ENCODE measurements around the gene ART1. TPM values are rescaled to one million over a fixed set of nuclear protein-coding genes. Genes with fewer than 3 reads are reported as not detected.

Gene ART1
- total RNA-seq, 1 donor from 2014 or later, result not detected

- H3K9me3 Mint-ChIP-seq (ENCODE audit: unreplicated experiment), result no peaks in the 10 kb centered on the region
- H3K4me1 Mint-ChIP-seq (ENCODE audit: unreplicated experiment), result peaks cover 2% of the 10 kb centered on the region
- DNase-seq (ENCODE audit: extremely low spot score, unreplicated experiment), result no peak
- no peak overlapping the region for H3K4me3 Mint-ChIP-seq (ENCODE audit: unreplicated experiment)
- no peaks in the 10 kb centered on the region for H3K36me3 Mint-ChIP-seq (ENCODE audit: unreplicated experiment)
- no peak for TF ChIP-seq CTCF (IDR thresholded peaks at IDR 0.05)
- H3K27me3 Mint-ChIP-seq (ENCODE audit: unreplicated experiment), result peaks cover 3% of the 10 kb centered on the region
- H3K27ac Mint-ChIP-seq (ENCODE audit: unreplicated experiment), result no peak overlapping the region
Observed at GRCh38 chr11:3627291-3627690, 17.6 kb upstream of the ART1 start.

- Mint-ChIP-seq H3K9me3 (ENCODE audit: unreplicated experiment) (no peaks in the 10 kb centered on the region), H3K4me1 (ENCODE audit: unreplicated experiment) (peaks cover 2% of the 10 kb centered on the region), H3K4me3 (ENCODE audit: unreplicated experiment) (no peak overlapping the region), H3K27ac (ENCODE audit: unreplicated experiment) (no peak overlapping the region), H3K36me3 (ENCODE audit: unreplicated experiment) (no peaks in the 10 kb centered on the region), H3K27me3 (ENCODE audit: unreplicated experiment) (peaks cover 10% of the 10 kb centered on the region)
- TF ChIP-seq CTCF (IDR thresholded peaks at IDR 0.05), result no peak
- no peak for DNase-seq (ENCODE audit: extremely low spot score, unreplicated experiment)
Observed at GRCh38 chr11:3631331-3631730, 13.6 kb upstream of the ART1 start.

GRCh38 chr11:3632070-3632660, 12.8 kb upstream of the ART1 start:
- Mint-ChIP-seq H3K9me3 (ENCODE audit: unreplicated experiment) (no peaks in the 10 kb centered on the region), H3K27me3 (ENCODE audit: unreplicated experiment) (peaks cover 14% of the 10 kb centered on the region), H3K4me1 (ENCODE audit: unreplicated experiment) (peaks cover under 1% of the 10 kb centered on the region), H3K36me3 (ENCODE audit: unreplicated experiment) (no peaks in the 10 kb centered on the region), H3K27ac (ENCODE audit: unreplicated experiment) (no peak overlapping the region), H3K4me3 (ENCODE audit: unreplicated experiment) (no peak overlapping the region)
- no peak for DNase-seq (ENCODE audit: extremely low spot score, unreplicated experiment)
- no peak for TF ChIP-seq CTCF (IDR thresholded peaks at IDR 0.05)

GRCh38 chr11:3635641-3636375, 9.1 kb upstream of the ART1 start:
- DNase-seq (ENCODE audit: extremely low spot score, unreplicated experiment), result no peak
- peaks cover 19% of the 10 kb centered on the region for H3K27me3 Mint-ChIP-seq (ENCODE audit: unreplicated experiment)
- H3K4me1 Mint-ChIP-seq (ENCODE audit: unreplicated experiment), result no peaks in the 10 kb centered on the region
- no peak for TF ChIP-seq CTCF (IDR thresholded peaks at IDR 0.05)
- H3K27ac Mint-ChIP-seq (ENCODE audit: unreplicated experiment), result no peak overlapping the region
- H3K4me3 Mint-ChIP-seq (ENCODE audit: unreplicated experiment), result no peak overlapping the region
- H3K36me3 Mint-ChIP-seq (ENCODE audit: unreplicated experiment), result no peaks in the 10 kb centered on the region
- no peaks in the 10 kb centered on the region for H3K9me3 Mint-ChIP-seq (ENCODE audit: unreplicated experiment)

GRCh38 chr11:3637201-3637600, 7.7 kb upstream of the ART1 start:
- Mint-ChIP-seq H3K36me3 (ENCODE audit: unreplicated experiment) (no peaks in the 10 kb centered on the region), H3K4me1 (ENCODE audit: unreplicated experiment) (no peaks in the 10 kb centered on the region), H3K4me3 (ENCODE audit: unreplicated experiment) (no peak overlapping the region), H3K9me3 (ENCODE audit: unreplicated experiment) (no peaks in the 10 kb centered on the region), H3K27me3 (ENCODE audit: unreplicated experiment) (peaks cover 17% of the 10 kb centered on the region), H3K27ac (ENCODE audit: unreplicated experiment) (no peak overlapping the region)
- DNase-seq (ENCODE audit: extremely low spot score, unreplicated experiment), result no peak
- no peak for TF ChIP-seq CTCF (IDR thresholded peaks at IDR 0.05)
